HG03558 (cell line): ENCODE data around the gene FOXL2.

ENCODE experiments used
- ATAC-seq: cut with Tn5 transposase; IDR thresholded peaks from one replicate; pipeline ENCODE4 v1.9.1; 2021; ENCODE audit warnings: moderate number of reproducible peaks; ENCODE audit not compliant: unreplicated experiment; ENCODE audit errors: extremely low read depth

Gene FOXL2

DNA sequence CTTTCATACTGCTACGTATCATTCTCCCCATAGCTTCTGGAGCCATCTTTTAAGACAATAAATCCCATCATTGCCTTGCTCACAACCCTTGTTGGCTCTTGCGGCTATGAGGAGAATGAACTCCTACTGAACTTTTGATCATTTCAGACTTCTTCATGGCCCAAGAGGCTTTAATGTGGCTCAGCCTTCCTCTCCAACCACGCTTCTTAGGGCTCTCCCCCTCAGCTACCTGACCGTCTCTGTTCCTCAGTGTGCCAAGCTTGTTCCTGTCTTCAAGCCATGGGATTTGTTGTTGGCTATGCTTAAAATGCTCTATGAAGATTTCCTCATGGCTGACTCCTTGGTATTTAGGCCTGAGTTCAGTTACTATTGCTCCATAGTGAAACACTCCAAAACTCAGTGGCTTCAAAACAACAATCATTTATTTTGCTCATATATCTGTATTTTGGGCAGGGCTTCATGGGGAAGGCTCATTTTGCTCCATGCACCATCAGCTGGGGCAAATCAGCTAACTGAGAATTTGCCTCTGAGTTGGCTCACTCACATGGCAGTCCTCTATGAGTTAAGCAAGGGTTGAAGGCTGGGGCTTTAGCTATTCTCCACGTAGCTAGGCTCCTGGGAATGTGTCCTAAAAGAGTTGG lies 47.5 kb downstream of the FOXL2 start:
- no peak for ATAC-seq

DNA sequence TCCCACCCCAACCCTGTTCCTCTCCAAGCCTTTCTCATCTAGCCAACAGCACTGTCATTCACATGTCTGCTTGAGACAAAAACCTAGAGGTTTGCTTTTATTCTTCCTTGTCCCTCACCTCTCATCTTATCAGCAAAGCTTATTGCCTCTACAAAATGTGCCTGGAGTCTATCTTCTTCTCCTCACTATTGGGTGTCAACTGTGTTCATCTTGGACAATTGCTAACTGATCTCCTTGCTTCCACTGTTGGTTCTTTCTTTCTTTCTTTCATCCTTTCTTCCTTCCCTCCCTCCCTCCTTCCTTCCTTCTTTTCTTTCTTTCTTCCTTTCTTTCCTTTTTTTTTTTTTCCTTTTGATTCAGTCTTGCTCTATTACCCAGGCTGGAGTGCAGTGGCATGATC lies 48.2 kb downstream of the FOXL2 start:
- ATAC-seq: no peak

DNA sequence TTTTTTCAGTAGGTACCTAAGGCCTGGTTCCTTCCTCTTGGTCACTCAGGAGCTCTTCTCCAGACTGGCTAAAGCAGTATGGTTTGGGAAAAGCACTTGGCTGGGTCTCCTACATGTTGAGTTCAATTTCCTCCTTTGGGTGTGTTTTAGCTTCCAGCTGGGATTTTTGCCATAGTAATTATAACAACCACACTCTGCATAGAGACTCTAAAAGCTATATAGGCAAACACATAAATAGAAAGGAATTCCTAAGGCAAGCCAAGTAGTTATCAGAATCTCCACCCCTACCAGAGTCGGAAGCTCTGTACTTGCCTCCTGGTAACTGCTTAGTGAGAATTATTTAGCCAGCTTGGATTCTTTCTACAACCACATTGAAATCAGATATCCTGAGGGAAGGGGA lies 48.6 kb downstream of the FOXL2 start:
- ATAC-seq: no peak
